Hematopoietic multipotent progenitor cell treated with erythropoietin and hydrocortisone succinate and interleukin-3 and kit ligand, for 6 days (in vitro differentiated cells): ENCODE measurements around the gene GPR158.
A peak's percentile ranks its signal among the peaks of the same experiment; 100 is the strongest.

Experiments
- DNase-seq: peaks from one replicate; pipeline ENCODE4 v3.0.0-alpha.2; 2015

Gene GPR158

GRCh38 chr10:25508112-25508815 lies 333.5 kb downstream of the GPR158 start:
- DNase-seq: no peak

- no peak for DNase-seq
Measured at GRCh38 chr10:25509151-25509550, 334.4 kb downstream of the GPR158 start.

GRCh38 chr10:25522294-25522693 lies 347.5 kb downstream of the GPR158 start:
- no peak for DNase-seq

- no peak for DNase-seq
Measured at GRCh38 chr10:25522946-25523608, 348.3 kb downstream of the GPR158 start.

GRCh38 chr10:25530306-25530705 lies 355.5 kb downstream of the GPR158 start:
- no peak for DNase-seq

GRCh38 chr10:25531457-25532061 lies 356.8 kb downstream of the GPR158 start:
- DNase-seq: no peak

- no peak for DNase-seq
Measured at GRCh38 chr10:25532213-25532612, 357.4 kb downstream of the GPR158 start.

GRCh38 chr10:25536027-25536426 lies 361.2 kb downstream of the GPR158 start:
- no peak for DNase-seq

GRCh38 chr10:25547382-25547781 lies 372.6 kb downstream of the GPR158 start:
- DNase-seq: no peak

- DNase-seq: no peak
Measured at GRCh38 chr10:25552283-25552919, 377.6 kb downstream of the GPR158 start.

GRCh38 chr10:25555865-25556264 lies 381.1 kb downstream of the GPR158 start:
- peak; percentile 1 for DNase-seq

GRCh38 chr10:25556457-25556856 lies 381.7 kb downstream of the GPR158 start:
- no peak for DNase-seq

GRCh38 chr10:25557136-25557535 lies 382.3 kb downstream of the GPR158 start:
- DNase-seq: no peak

- no peak for DNase-seq
Measured at GRCh38 chr10:25561758-25562157, 387.0 kb downstream of the GPR158 start.

GRCh38 chr10:25562547-25562946 lies 387.7 kb downstream of the GPR158 start:
- DNase-seq: no peak

GRCh38 chr10:25564351-25564750 lies 389.6 kb downstream of the GPR158 start:
- DNase-seq: no peak

- DNase-seq: no peak
Measured at GRCh38 chr10:25565570-25565969, 390.8 kb downstream of the GPR158 start.

- DNase-seq: no peak
Measured at GRCh38 chr10:25573316-25573715, 398.5 kb downstream of the GPR158 start.

- no peak for DNase-seq
Measured at GRCh38 chr10:25575343-25575742, 400.5 kb downstream of the GPR158 start.

GRCh38 chr10:25578061-25578460 lies 403.3 kb downstream of the GPR158 start:
- no peak for DNase-seq

GRCh38 chr10:25582961-25583360 lies 408.2 kb downstream of the GPR158 start:
- no peak for DNase-seq

- no peak for DNase-seq
Measured at GRCh38 chr10:25600651-25601050, 425.9 kb downstream of the GPR158 start.

GRCh38 chr10:25604591-25604990 lies 429.8 kb downstream of the GPR158 start:
- DNase-seq: no peak

GRCh38 chr10:25614652-25615051 lies 439.9 kb downstream of the GPR158 start:
- no peak for DNase-seq
